NCI-H82 treated with DMSO at 0.1 percent for 48 hours (cell line): Measurements from ENCODE around the gene COMMD4.
"Not testable (repeated sequence)": the region's sequence is repeated elsewhere in the genome, so short reads cannot be mapped to it uniquely, and the experiment has no call there.

Experiments used
- DNase-seq: peaks from one replicate; lab custom pipeline; 2025; ENCODE audit not compliant: unreplicated experiment; lab: John Stamatoyannopoulos, UW

COMMD4 gene

DNA sequence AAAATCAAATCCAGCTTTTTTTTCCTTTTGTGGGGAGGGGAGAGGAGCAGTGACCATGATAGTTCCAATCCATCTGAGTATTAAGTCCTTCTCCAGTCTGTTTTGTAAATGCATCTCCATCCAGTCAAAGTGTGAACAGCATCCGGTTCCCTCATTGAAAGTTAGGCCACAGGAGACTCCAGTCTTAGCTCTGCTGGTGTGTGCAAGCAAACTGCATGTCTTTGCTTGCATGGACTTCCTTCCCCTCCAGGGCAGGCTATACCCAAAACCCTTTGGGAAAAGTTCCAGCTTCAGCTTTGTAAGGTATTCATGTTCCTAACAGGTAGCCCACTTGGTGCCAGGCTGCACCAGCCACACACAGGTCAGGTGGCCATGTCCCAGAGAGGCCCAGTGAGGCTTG lies 35.6 kb downstream of the COMMD4 start:
- no peak for DNase-seq

DNA sequence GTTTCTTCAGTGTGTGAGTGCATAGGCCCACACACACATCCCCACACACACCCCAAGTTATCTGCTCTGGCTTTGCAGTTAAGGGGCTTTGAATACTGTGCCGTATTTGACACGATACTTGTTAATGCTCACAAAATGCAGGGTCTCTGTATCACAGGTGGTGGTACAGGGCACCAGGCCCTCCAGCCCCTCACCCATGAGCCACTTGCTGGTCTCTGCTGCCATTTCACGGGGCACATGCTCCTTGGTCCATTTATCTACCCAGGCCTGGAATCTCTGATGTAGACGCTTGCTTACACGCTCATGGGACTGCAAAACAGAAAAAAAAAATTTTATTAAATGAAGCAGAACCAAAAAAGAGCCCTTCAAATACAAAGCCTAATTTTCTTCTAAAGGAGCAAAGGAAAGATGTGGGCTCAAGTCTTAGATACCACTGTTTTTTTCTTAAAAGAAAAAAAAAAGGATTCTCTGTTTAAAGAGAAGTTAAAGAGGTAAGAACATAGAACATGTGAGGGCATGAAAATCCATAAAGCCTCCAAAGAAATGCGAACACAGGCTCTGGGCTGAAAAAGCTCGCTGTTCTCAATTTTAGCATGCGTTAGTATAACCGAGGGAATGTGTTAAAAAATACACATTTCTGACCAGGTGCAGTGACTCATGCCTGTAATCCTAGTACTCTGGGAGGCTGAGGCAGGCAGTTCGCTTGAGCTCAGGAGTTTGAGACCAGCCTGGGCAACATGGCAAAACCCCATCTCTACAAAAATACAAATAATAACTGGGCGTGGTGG lies 36.2 kb downstream of the COMMD4 start:
- DNase-seq, result no peak

DNA sequence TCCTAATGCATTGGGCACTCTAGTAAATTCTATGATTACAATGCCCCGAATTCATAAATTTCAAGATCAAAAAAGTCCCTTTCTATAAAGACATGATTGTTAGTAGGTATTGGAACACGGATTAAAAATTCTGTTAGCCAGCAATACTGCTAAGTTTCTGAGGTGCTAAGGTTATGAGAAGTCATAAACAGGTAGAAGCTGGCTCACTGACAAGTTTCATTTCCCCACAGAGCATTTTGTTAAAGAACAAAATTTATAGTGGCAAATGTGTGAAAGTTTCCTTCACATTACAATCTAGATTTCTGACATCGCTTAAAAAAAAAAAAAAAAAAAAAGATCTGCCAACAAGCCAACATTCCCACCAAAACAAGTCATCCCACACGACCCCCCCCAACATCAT lies 44.9 kb downstream of the COMMD4 start:
- DNase-seq, result no peak

GRCh38 chr15:75383986-75384385 lies 48.1 kb downstream of the COMMD4 start:
- DNase-seq, result not testable (repeated sequence)
